IMR-90 (cell line): Measurements from ENCODE around the gene LEF1. TPM values are rescaled to one million over a fixed set of nuclear protein-coding genes. Genes with fewer than 3 reads are reported as not detected.

Experiments used
- ATAC-seq: fragments of 200-7000 bp; cut with Tn5 transposase; 2 replicates; pipeline ENCODE4 v1.9.1; 2020; ENCODE audit warnings: low read depth, mild to moderate bottlenecking, moderate library complexity
- BruUV-seq: library from RNA; stranded (reverse); fragments of 400-500 nt; replicated peaks from 2 replicates; lab custom pipeline; 2021; lab: Mats Ljungman, UMichigan
- CTCF ChIA-PET: fragments of 300-600 bp; formaldehyde crosslinking; extraction: SDS; loops from one replicate; lab custom pipeline; 2021; ENCODE audit warnings: antibody characterized with exemption; lab: Yijun Ruan, JAX
- POLR2A ChIA-PET: fragments of 300-600 bp; sonication (Branson Sonifier 250); formaldehyde crosslinking; loops from one replicate; lab custom pipeline; 2022; ENCODE audit warnings: antibody characterized with exemption; ENCODE audit not compliant: unreplicated experiment; lab: Charles Lee
- DNase-seq: peaks from one replicate; pipeline ENCODE4 v3.0.0; 2013
- H2AFZ ChIP-seq: replicated peaks from 2 replicates; pipeline ENCODE3; 2013; ENCODE audit warnings: low read length, mild to moderate bottlenecking; ENCODE audit not compliant: poor library complexity
- H2AK5ac ChIP-seq: 2 replicates; pipeline ENCODE4 v1.6.1; 2013; ENCODE audit warnings: low read depth, low read length, inconsistent platforms
- H2AK9ac ChIP-seq: replicated peaks from 2 replicates; pipeline ENCODE3; 2013; ENCODE audit warnings: mild to moderate bottlenecking, low read depth, low read length, moderate library complexity; ENCODE audit not compliant: poor library complexity
- H2BK120ac ChIP-seq: 2 replicates; pipeline ENCODE4 v1.6.1; 2013; ENCODE audit warnings: low read depth, low read length, inconsistent platforms
- H2BK15ac ChIP-seq: 3 replicates; pipeline ENCODE4 v1.6.1; 2013; ENCODE audit warnings: low read depth, low read length, inconsistent platforms
- H2BK20ac ChIP-seq: 2 replicates; pipeline ENCODE4 v1.6.1; 2013; ENCODE audit warnings: low read depth, mild to moderate bottlenecking, inconsistent platforms, low read length, moderate library complexity
- H2BK5ac ChIP-seq: 2 replicates; pipeline ENCODE4 v1.6.1; 2013; ENCODE audit warnings: mild to moderate bottlenecking, low read depth, low read length, inconsistent platforms; ENCODE audit not compliant: poor library complexity, severe bottlenecking
- H3K14ac ChIP-seq: replicated peaks from 2 replicates; pipeline ENCODE4 v1.6.1; 2013; ENCODE audit warnings: low read depth, low read length, inconsistent platforms
- H3K18ac ChIP-seq: 2 replicates; pipeline ENCODE4 v1.6.1; 2013; ENCODE audit warnings: low read depth, low read length, control low read depth
- H3K23ac ChIP-seq: 2 replicates; pipeline ENCODE4 v1.6.1; 2013; ENCODE audit warnings: low read depth, low read length, inconsistent platforms
- H3K27ac ChIP-seq: 2 replicates; pipeline ENCODE4 v1.5.1; 2013; ENCODE audit warnings: mild to moderate bottlenecking, control low read depth, low read length; ENCODE audit not compliant: insufficient read depth
- H3K27me3 ChIP-seq: 2 replicates; pipeline ENCODE4 v1.6.1; 2013; ENCODE audit warnings: low read length; ENCODE audit not compliant: control insufficient read depth, insufficient read depth
- H3K36me3 ChIP-seq: 2 replicates; pipeline ENCODE4 v1.6.1; 2013; ENCODE audit warnings: low read length, mixed read lengths; ENCODE audit not compliant: control insufficient read depth, insufficient read depth
- H3K4ac ChIP-seq: 2 replicates; pipeline ENCODE4 v1.6.1; 2013; ENCODE audit warnings: low read depth, low read length, inconsistent platforms
- H3K4me1 ChIP-seq: 2 replicates; pipeline ENCODE4 v1.6.1; 2013; ENCODE audit warnings: low read length, mixed read lengths; ENCODE audit not compliant: control insufficient read depth, insufficient read depth
- H3K4me2 ChIP-seq: 2 replicates; pipeline ENCODE4 v1.6.1; 2013; ENCODE audit warnings: low read depth, mild to moderate bottlenecking, control low read depth, low read length, moderate library complexity
- H3K4me3 ChIP-seq: 2 replicates; pipeline ENCODE4 v1.5.1; 2013; ENCODE audit warnings: low read depth, mild to moderate bottlenecking, control low read depth, low read length, moderate library complexity; ENCODE audit not compliant: insufficient read depth
- H3K56ac ChIP-seq: 2 replicates; pipeline ENCODE4 v1.6.1; 2013; ENCODE audit warnings: low read length, inconsistent platforms; ENCODE audit not compliant: insufficient read depth; ENCODE audit errors: extremely low read depth
- H3K79me1 ChIP-seq, 2 experiments: 2 replicates each; pipeline ENCODE4 v1.6.1; 2013; ENCODE audit warnings: low read length in 2 of 2, inconsistent platforms in 1 of 2, low read depth in 1 of 2
- H3K9ac ChIP-seq: 2 replicates; pipeline ENCODE4 v1.6.1; 2013; ENCODE audit warnings: low read depth, low read length, control low read depth
- H3K9me1 ChIP-seq: 2 replicates; pipeline ENCODE4 v1.6.1; 2013; ENCODE audit warnings: low read length, inconsistent platforms; ENCODE audit not compliant: insufficient read depth
- H3K9me3 ChIP-seq: 2 replicates; pipeline ENCODE4 v1.6.1; 2013; ENCODE audit warnings: low read length; ENCODE audit not compliant: control insufficient read depth, insufficient read depth
- H4K20me1 ChIP-seq: 2 replicates; pipeline ENCODE4 v1.6.1; 2013; ENCODE audit warnings: low read length, inconsistent platforms; ENCODE audit not compliant: insufficient read depth
- H4K5ac ChIP-seq: 2 replicates; pipeline ENCODE4 v1.6.1; 2013; ENCODE audit warnings: mild to moderate bottlenecking, low read depth, low read length, control low read depth
- H4K8ac ChIP-seq, 2 experiments: 2 replicates each; pipeline ENCODE4 v1.6.1; 2013; ENCODE audit warnings: low read depth in 2 of 2, low read length in 2 of 2, control low read depth in 1 of 2, inconsistent platforms in 1 of 2
- H4K91ac ChIP-seq: 2 replicates; pipeline ENCODE4 v1.6.1; 2013; ENCODE audit warnings: low read depth, low read length, inconsistent platforms; ENCODE audit not compliant: insufficient read depth
- FOS ChIP-seq: fragments of 150-350 bp; IDR thresholded peaks from 2 replicates; pipeline ENCODE4 v1.6.1; 2016; ENCODE audit warnings: low read depth, low read length
- WGBS, 2 experiments: methylation state at CpG; one replicate each; pipeline versions ENCODE4 v1.1.5 to v1.1.7; 2013; ENCODE audit warnings: missing lambda C conversion rate in 2 of 2; ENCODE audit not compliant: insufficient read length in 1 of 2; ENCODE audit errors: extremely low coverage in 2 of 2; 5-methylcytosine and 5-hydroxymethylcytosine counted together
- dilution Hi-C: fragments of 300-500 bp; cut with HindIII; formaldehyde crosslinking; loops from one replicate; pipeline ENCODE4 v1.14.3; 2018; ENCODE audit warnings: low sequenced_read_pairs; ENCODE audit not compliant: unreplicated experiment
- in situ Hi-C: fragments of 300-500 bp; cut with MboI; formaldehyde crosslinking; loops from 3 replicates; pipeline ENCODE4 v1.14.3; 2019; ENCODE audit warnings: low sequenced_read_pairs, inconsistent platforms, mixed read lengths
- intact Hi-C: fragments of 100-400 bp; cut with micrococcal nuclease; formaldehyde crosslinking; loops from 2 replicates; pipeline ENCODE4 v1.10.0; 2022
- polyA plus RNA-seq, 3 experiments: library from polyadenylated mRNA; depleted of rRNA; stranded (reverse); fragments of >200 nt; gene quantifications; 2 replicates each; pipeline ENCODE4 v1.2.3, GENCODE V29; 2012; ENCODE audit warnings: low replicate concordance in 1 of 3
- total RNA-seq: library from RNA; depleted of rRNA; stranded (reverse); fragments of >200 nt; gene quantifications from 2 replicates; pipeline ENCODE4 v1.2.3, GENCODE V29; 2012

LEF1 gene
- total and polyA plus RNA-seq, 2 of the 4 experiments (the other 2 are of a cell fraction): 1.7 to 1.8 TPM

DNA sequence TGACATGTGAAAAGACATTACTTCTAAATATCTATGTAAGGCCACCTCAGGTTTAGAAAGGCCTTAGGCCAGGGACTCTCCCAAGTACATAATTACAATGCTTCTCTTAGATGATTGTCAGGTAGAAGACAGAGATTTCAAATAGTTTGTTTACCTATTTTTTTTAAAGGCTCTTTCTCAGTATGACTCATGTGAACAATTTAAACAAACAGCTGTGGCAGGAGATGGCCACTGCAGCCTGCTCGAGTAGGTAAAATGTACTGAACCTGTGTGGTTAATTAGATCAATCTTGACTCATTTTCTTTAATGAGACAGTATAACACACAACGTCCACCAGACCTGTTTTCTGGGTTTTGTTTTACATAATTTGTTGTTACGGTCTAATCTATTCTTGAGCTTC lies 50.2 kb downstream of the LEF1 start:
- in situ Hi-C loops: no loop called here
- Histone ChIP-seq H4K91ac (no peak overlapping the region), H3K4me3 (no peak overlapping the region), H4K8ac (no peak overlapping the region), H3K23ac (no peak overlapping the region), H4K5ac (no peak overlapping the region), H3K27me3 (no peaks in the 10 kb centered on the region), H2BK5ac (no peak overlapping the region), H2AFZ (no peak overlapping the region), H3K4me2 (no peak overlapping the region), H3K9me3 (no peaks in the 10 kb centered on the region), H3K9ac (no peak overlapping the region), H3K56ac (no peak overlapping the region), H2AK9ac (no peak overlapping the region), H4K20me1 (no peaks in the 10 kb centered on the region), H2BK120ac (no peak overlapping the region), H3K9me1 (no peaks in the 10 kb centered on the region), H2AK5ac (no peak overlapping the region), H2BK20ac (no peak overlapping the region), H3K4me1 (no peaks in the 10 kb centered on the region; the same call in 1 of the 2 replicates), H3K27ac (no peak overlapping the region), H3K79me1 (no peaks in the 10 kb centered on the region), H3K18ac (no peak overlapping the region), H3K4ac (no peak overlapping the region), H3K14ac (no peak overlapping the region), H3K36me3 (no peaks in the 10 kb centered on the region), H2BK15ac (no peak overlapping the region)
- DNase-seq: no peak
- dilution Hi-C loops: no loop called here
- CTCF ChIA-PET: no interaction called here
- intact Hi-C loops: no loop called here
- no peak for ATAC-seq
- no peak for TF ChIP-seq FOS
- no TSS peak for BruUV-seq
- POLR2A ChIA-PET: no interaction called here
- WGBS, 2 experiments: no CpG with 5 or more reads among the region's 3 CpGs
